ENCODE measurements around the gene POLR1H.

POLR1H gene

GRCh38 chr6:30074331-30075093 lies 13.4 kb downstream of the POLR1H start:
- no peak overlapping the region for H3K27ac ChIP-seq (ENCODE audit: low read length)
- peaks cover 4% of the 10 kb centered on the region in 2 donors for H3K36me3 ChIP-seq (ENCODE audit: control insufficient read depth in 2 of 2, insufficient read depth in 2 of 2, low read length in 2 of 2)
- peaks cover 61 to 66% of the 10 kb centered on the region in 2 donors for H3K27me3 ChIP-seq (ENCODE audit: control insufficient read depth in 1 of 2, insufficient read depth in 2 of 2, low read length in 2 of 2)
- peak overlapping the region in 1 of 2 donors; percentile 47 for H3K4me3 ChIP-seq (ENCODE audit: low read length in 2 of 2)
- H3K9ac ChIP-seq (ENCODE audit: low read length in 2 of 2), result no peak overlapping the region
- no peaks in the 10 kb centered on the region for H3K9me3 ChIP-seq (ENCODE audit: control insufficient read depth in 2 of 2, low read length in 2 of 2)
- peaks cover 22% of the 10 kb centered on the region for H3K4me1 ChIP-seq (ENCODE audit: control insufficient read depth, insufficient read depth, low read length)

GRCh38 chr6:30075094-30075789 lies 14.2 kb downstream of the POLR1H start, which contains the start of gene RNF39:
RNF39 (minus strand) TSS chr6:30075769; CDS start chr6:30075585, 184 bp downstream.
- H3K27me3 ChIP-seq (ENCODE audit: control insufficient read depth in 1 of 2, insufficient read depth in 2 of 2, low read length in 2 of 2), result peaks cover 61 to 65% of the 10 kb centered on the region in 2 donors
- no peak within 1 kb of the TSS for H3K27ac ChIP-seq (ENCODE audit: low read length)

GRCh38 chr6:30075790-30076732 lies 15.0 kb downstream of the POLR1H start:
- Histone ChIP-seq H3K27me3 (ENCODE audit: control insufficient read depth in 1 of 2, insufficient read depth in 2 of 2, low read length in 2 of 2) (peaks cover 56 to 59% of the 10 kb centered on the region in 2 donors), H3K9me3 (ENCODE audit: control insufficient read depth in 2 of 2, low read length in 2 of 2) (no peaks in the 10 kb centered on the region), H3K36me3 (ENCODE audit: control insufficient read depth in 2 of 2, insufficient read depth in 2 of 2, low read length in 2 of 2) (no peaks in the 10 kb centered on the region), H3K9ac (ENCODE audit: low read length in 2 of 2) (no peak overlapping the region), H3K4me3 (ENCODE audit: low read length in 2 of 2) (no peak overlapping the region), H3K4me1 (ENCODE audit: control insufficient read depth, insufficient read depth, low read length) (peaks cover 22% of the 10 kb centered on the region), H3K27ac (ENCODE audit: low read length) (no peak overlapping the region)

More at GRCh38 chr6:30075094-30075789, 14.2 kb downstream of the POLR1H start, which contains the start of gene RNF39:
- Histone ChIP-seq H3K9ac (ENCODE audit: low read length in 2 of 2) (no peak within 1 kb of the TSS), H3K4me1 (ENCODE audit: control insufficient read depth, insufficient read depth, low read length) (peaks cover 22% of the 10 kb centered on the region), H3K9me3 (ENCODE audit: control insufficient read depth in 2 of 2, low read length in 2 of 2) (no peaks in the 10 kb centered on the region), H3K4me3 (ENCODE audit: low read length in 2 of 2) (peak within 1 kb of the TSS in 1 of 2 donors; percentile 47), H3K36me3 (ENCODE audit: control insufficient read depth in 2 of 2, insufficient read depth in 2 of 2, low read length in 2 of 2) (peaks cover under 1 to 2% of the 10 kb centered on the region in 2 donors)

GRCh38 chr6:30077218-30077617 lies 16.2 kb downstream of the POLR1H start:
- Histone ChIP-seq H3K4me3 (ENCODE audit: low read length in 2 of 2) (no peak overlapping the region), H3K4me1 (ENCODE audit: control insufficient read depth, insufficient read depth, low read length) (peaks cover 16% of the 10 kb centered on the region), H3K9ac (ENCODE audit: low read length in 2 of 2) (no peak overlapping the region), H3K9me3 (ENCODE audit: control insufficient read depth in 2 of 2, low read length in 2 of 2) (no peaks in the 10 kb centered on the region), H3K27me3 (ENCODE audit: control insufficient read depth in 1 of 2, insufficient read depth in 2 of 2, low read length in 2 of 2) (peaks cover 48 to 49% of the 10 kb centered on the region in 2 donors), H3K36me3 (ENCODE audit: control insufficient read depth in 2 of 2, insufficient read depth in 2 of 2, low read length in 2 of 2) (no peaks in the 10 kb centered on the region), H3K27ac (ENCODE audit: low read length) (no peak overlapping the region)

DNA sequence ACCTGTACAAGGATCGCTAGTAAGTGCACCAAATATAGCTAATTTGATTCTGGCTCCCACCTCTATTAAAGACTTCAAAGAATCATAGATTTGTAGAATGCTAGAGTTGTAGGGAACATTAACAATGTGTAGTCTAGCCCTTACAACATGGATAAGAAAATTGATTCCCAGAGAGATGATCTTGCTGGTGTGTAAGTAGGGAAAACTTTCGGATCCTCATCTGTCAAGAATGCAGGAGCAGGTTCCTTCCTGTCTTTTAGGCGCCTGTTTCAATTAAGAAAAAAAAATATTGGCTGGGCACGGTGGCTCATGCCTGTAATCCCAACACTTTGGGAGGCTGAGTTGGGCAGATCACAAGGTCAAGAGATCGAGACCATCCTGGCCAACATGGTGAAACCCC lies 26.8 kb downstream of the POLR1H start:
- no peaks in the 10 kb centered on the region for H3K9me3 ChIP-seq (ENCODE audit: control insufficient read depth in 2 of 2, low read length in 2 of 2)
- no peak overlapping the region for H3K9ac ChIP-seq (ENCODE audit: low read length in 2 of 2)
- H3K27me3 ChIP-seq (ENCODE audit: control insufficient read depth in 1 of 2, insufficient read depth in 2 of 2, low read length in 2 of 2), result peaks cover 21 to 27% of the 10 kb centered on the region in 2 donors
- H3K27ac ChIP-seq (ENCODE audit: low read length), result no peak overlapping the region
- H3K4me3 ChIP-seq (ENCODE audit: low read length in 2 of 2), result no peak overlapping the region
- H3K36me3 ChIP-seq (ENCODE audit: control insufficient read depth in 2 of 2, insufficient read depth in 2 of 2, low read length in 2 of 2), result no peaks in the 10 kb centered on the region
- H3K4me1 ChIP-seq (ENCODE audit: control insufficient read depth, insufficient read depth, low read length), result no peaks in the 10 kb centered on the region

DNA sequence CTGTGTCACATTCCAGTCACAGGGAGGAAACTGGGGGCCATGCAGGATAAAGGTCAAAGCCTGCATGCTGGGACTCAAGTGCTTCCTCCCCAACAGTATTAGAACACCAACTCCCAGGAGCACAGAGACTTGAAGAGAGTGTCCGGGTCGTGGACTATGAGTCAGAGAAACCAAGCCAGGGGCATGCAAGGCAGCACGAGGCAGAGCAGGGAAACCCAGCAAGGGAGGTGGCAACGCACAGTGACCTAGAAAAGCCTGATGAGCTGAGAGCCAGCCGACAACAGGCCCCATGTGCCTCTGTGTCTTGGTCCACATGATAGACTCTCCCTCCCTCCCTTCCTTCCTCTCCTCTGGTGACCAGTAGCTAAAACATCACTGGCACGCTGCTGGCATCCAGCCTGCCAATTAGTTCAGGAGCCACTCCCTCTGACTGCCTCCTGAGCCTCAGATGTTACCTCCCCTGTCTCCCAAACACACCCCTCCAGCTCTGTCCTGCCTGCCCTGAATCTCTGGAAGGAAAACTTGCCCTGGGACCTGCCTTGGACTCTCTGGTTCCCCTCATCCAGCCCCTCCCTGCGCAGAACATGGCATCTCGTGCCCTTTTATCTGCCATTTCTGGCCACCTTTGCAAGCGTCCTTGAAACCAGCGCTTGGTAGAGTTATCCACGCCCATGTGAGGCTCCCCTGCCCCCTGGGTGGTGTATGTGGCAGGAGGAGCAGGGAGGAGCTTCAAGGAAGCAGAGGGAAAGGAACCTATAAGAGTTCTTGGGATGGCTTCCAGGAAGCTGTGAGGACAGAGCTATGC lies 30.7 kb downstream of the POLR1H start:
- Histone ChIP-seq H3K27me3 (ENCODE audit: control insufficient read depth in 1 of 2, insufficient read depth in 2 of 2, low read length in 2 of 2) (peaks cover 33 to 43% of the 10 kb centered on the region in 2 donors), H3K4me1 (ENCODE audit: control insufficient read depth, insufficient read depth, low read length) (no peaks in the 10 kb centered on the region), H3K9ac (ENCODE audit: low read length in 2 of 2) (no peak overlapping the region), H3K9me3 (ENCODE audit: control insufficient read depth in 2 of 2, low read length in 2 of 2) (no peaks in the 10 kb centered on the region), H3K36me3 (ENCODE audit: control insufficient read depth in 2 of 2, insufficient read depth in 2 of 2, low read length in 2 of 2) (no peaks in the 10 kb centered on the region), H3K4me3 (ENCODE audit: low read length in 2 of 2) (no peak overlapping the region), H3K27ac (ENCODE audit: low read length) (no peak overlapping the region)

GRCh38 chr6:30092852-30093543 lies 31.9 kb downstream of the POLR1H start:
- no peaks in the 10 kb centered on the region for H3K9me3 ChIP-seq (ENCODE audit: control insufficient read depth in 2 of 2, low read length in 2 of 2)
- peaks cover 35 to 53% of the 10 kb centered on the region in 2 donors for H3K27me3 ChIP-seq (ENCODE audit: control insufficient read depth in 1 of 2, insufficient read depth in 2 of 2, low read length in 2 of 2)
- no peak overlapping the region for H3K27ac ChIP-seq (ENCODE audit: low read length)
- H3K9ac ChIP-seq (ENCODE audit: low read length in 2 of 2), result no peak overlapping the region
- H3K36me3 ChIP-seq (ENCODE audit: control insufficient read depth in 2 of 2, insufficient read depth in 2 of 2, low read length in 2 of 2), result no peaks in the 10 kb centered on the region
- no peak overlapping the region for H3K4me3 ChIP-seq (ENCODE audit: low read length in 2 of 2)
- H3K4me1 ChIP-seq (ENCODE audit: control insufficient read depth, insufficient read depth, low read length), result no peaks in the 10 kb centered on the region

- no peaks in the 10 kb centered on the region for H3K36me3 ChIP-seq (ENCODE audit: control insufficient read depth in 2 of 2, insufficient read depth in 2 of 2, low read length in 2 of 2)
- H3K4me3 ChIP-seq (ENCODE audit: low read length in 2 of 2), result no peak overlapping the region
- H3K9ac ChIP-seq (ENCODE audit: low read length in 2 of 2), result no peak overlapping the region
- no peak overlapping the region for H3K27ac ChIP-seq (ENCODE audit: low read length)
- peaks cover 40 to 61% of the 10 kb centered on the region in 2 donors for H3K27me3 ChIP-seq (ENCODE audit: control insufficient read depth in 1 of 2, insufficient read depth in 2 of 2, low read length in 2 of 2)
- no peaks in the 10 kb centered on the region for H3K9me3 ChIP-seq (ENCODE audit: control insufficient read depth in 2 of 2, low read length in 2 of 2)
- no peaks in the 10 kb centered on the region for H3K4me1 ChIP-seq (ENCODE audit: control insufficient read depth, insufficient read depth, low read length)
Observed at GRCh38 chr6:30093951-30094661, 33.0 kb downstream of the POLR1H start.

- Histone ChIP-seq H3K27ac (ENCODE audit: low read length) (no peak overlapping the region), H3K27me3 (ENCODE audit: control insufficient read depth in 1 of 2, insufficient read depth in 2 of 2, low read length in 2 of 2) (peaks cover 52 to 69% of the 10 kb centered on the region in 2 donors), H3K9me3 (ENCODE audit: control insufficient read depth in 2 of 2, low read length in 2 of 2) (no peaks in the 10 kb centered on the region), H3K36me3 (ENCODE audit: control insufficient read depth in 2 of 2, insufficient read depth in 2 of 2, low read length in 2 of 2) (no peaks in the 10 kb centered on the region), H3K9ac (ENCODE audit: low read length in 2 of 2) (no peak overlapping the region), H3K4me1 (ENCODE audit: control insufficient read depth, insufficient read depth, low read length) (peaks cover 15% of the 10 kb centered on the region), H3K4me3 (ENCODE audit: low read length in 2 of 2) (no peak overlapping the region)
Observed at GRCh38 chr6:30096829-30097228, 35.8 kb downstream of the POLR1H start.
